Peyer's patch (tissue), 4 donors: Measurements from ENCODE around the gene KCNE1.
"Not testable (repeated sequence)": the region's sequence is repeated elsewhere in the genome, so short reads cannot be mapped to it uniquely, and the experiment has no call there.

ENCODE experiments used
- CTCF ChIP-seq, 6 experiments: fragments of 450-650 bp in 4 of 6; fragments of 200-600 bp in 2 of 6; sonication (generic) in 1 of 6; IDR thresholded peaks; one replicate each; pipeline ENCODE4 v1.5.1; 2017 to 2019; ENCODE audit warnings: antibody characterized with exemption in 6 of 6, mild to moderate bottlenecking in 3 of 6, moderate library complexity in 1 of 6
- POLR2A ChIP-seq, 2 donors: fragments of 450-650 bp; IDR thresholded peaks; one replicate each; pipeline ENCODE4 v1.5.1; 2017; ENCODE audit warnings: antibody characterized with exemption in 2 of 2, mild to moderate bottlenecking in 2 of 2, moderate library complexity in 2 of 2

GRCh38 chr21:34406676-34407075 is 105.3 kb downstream of the KCNE1 start:
- not testable (repeated sequence) for TF ChIP-seq CTCF, POLR2A (IDR thresholded peaks at IDR 0.05)
